ENCODE measurements around the gene OPN1LW. TPM values are rescaled to one million over a fixed set of nuclear protein-coding genes. Genes with fewer than 3 reads are reported as not detected.
A peak's percentile ranks its signal among the peaks of the same experiment; 100 is the strongest.

Gene OPN1LW
- total and polyA plus RNA-seq, 2 donors (not counting 1 experiment from before 2014, with no cell fraction given): not detected

- Histone ChIP-seq H3K27me3 (replicated peaks in 1 of 4; ENCODE audit: control extremely low read depth in 1 of 4, control insufficient read depth in 3 of 4, insufficient read depth in 4 of 4, low read length in 3 of 4) (no peaks in the 10 kb centered on the region), H3K4me3 (ENCODE audit: control extremely low read depth in 1 of 5, extremely low read depth in 1 of 5, insufficient read depth in 1 of 5, low read depth in 2 of 5, low read length in 4 of 5) (no peak overlapping the region), H2AFZ (ENCODE audit: insufficient read depth, low read depth, low read length, poor library complexity, severe bottlenecking) (peak overlapping the region; percentile 43), H3K36me3 (replicated peaks in 1 of 2; ENCODE audit: control extremely low read depth in 1 of 2, control insufficient read depth in 1 of 2, extremely low read depth in 1 of 2, insufficient read depth in 2 of 2, low read length in 1 of 2) (no peaks in the 10 kb centered on the region), H3K4me1 (ENCODE audit: control insufficient read depth in 2 of 2, insufficient read depth in 2 of 2, low read length in 2 of 2) (peaks cover 3 to 23% of the 10 kb centered on the region in 2 donors), H3K9ac (ENCODE audit: low read length) (no peak overlapping the region), H4K20me1 (ENCODE audit: control insufficient read depth, insufficient read depth, low read length, poor library complexity, severe bottlenecking) (no peaks in the 10 kb centered on the region), H3K9me3 (ENCODE audit: control extremely low read depth in 1 of 3, control insufficient read depth in 2 of 3, insufficient read depth in 1 of 3, low read length in 2 of 3) (no peaks in the 10 kb centered on the region), H3K4me2 (replicated peaks; ENCODE audit: low read depth, low read length, poor library complexity, severe bottlenecking) (peak overlapping the region; percentile 38), H3K27ac (ENCODE audit: low read length in 2 of 2) (no peak overlapping the region), H3K79me2 (ENCODE audit: control insufficient read depth, insufficient read depth, low read length) (no peaks in the 10 kb centered on the region)
- DNase-seq (peak; percentile 31), ATAC-seq (ENCODE audit: low read depth) (peak; percentile 58)
- TF ChIP-seq EZH2 (IDR thresholded peaks at IDR 0.05; ENCODE audit: borderline replicate concordance, insufficient read depth, low read depth, low read length, poor library complexity, severe bottlenecking): no peak
- Mint-ChIP-seq H3K4me1 (peaks cover 10% of the 10 kb centered on the region), H3K27ac (peak overlapping the region; percentile 70), H3K4me3 (peak overlapping the region; percentile 53), H3K27me3 (no peaks in the 10 kb centered on the region), H3K9me3 (ENCODE audit: insufficient read depth) (no peaks in the 10 kb centered on the region)
- intact Hi-C loops (cut with micrococcal nuclease): no loop called here
- WGBS (ENCODE audit: insufficient coverage): 90% methylated on average over 2 of the region's 22 CpGs
- CTCF ChIA-PET: interaction anchor here (0.7 to 2.1 kb wide), 3 partner anchors 12 to 79 kb away, joined by 3 to 8 read pairs (median 3); no protein-coding TSS in a partner anchor
- POLR2A ChIA-PET: interaction anchor here (0.6 kb wide), 1 partner anchor 247 kb away, joined by 7 read pairs; no protein-coding TSS in a partner anchor
Observed at GRCh38 chrX:154123241-154124219, 20.5 kb upstream of the OPN1LW start.

- H3K27ac ChIP-seq (ENCODE audit: low read length in 2 of 2): no peak overlapping the region
- H3K4me2 ChIP-seq (replicated peaks; ENCODE audit: low read depth, low read length, poor library complexity, severe bottlenecking): no peak overlapping the region
- Mint-ChIP-seq H3K27me3 (no peaks in the 10 kb centered on the region), H3K4me1 (peaks cover 10% of the 10 kb centered on the region), H3K27ac (no peak overlapping the region), H3K9me3 (ENCODE audit: insufficient read depth) (no peaks in the 10 kb centered on the region), H3K4me3 (no peak overlapping the region)
- no peak overlapping the region for H3K9ac ChIP-seq (ENCODE audit: low read length)
- TF ChIP-seq CTCF (IDR thresholded peaks at IDR 0.05): no peak
- no peak for TF ChIP-seq EZH2 (IDR thresholded peaks at IDR 0.05; ENCODE audit: borderline replicate concordance, insufficient read depth, low read depth, low read length, poor library complexity, severe bottlenecking)
- H3K36me3 ChIP-seq (replicated peaks in 1 of 2; ENCODE audit: control extremely low read depth in 1 of 2, control insufficient read depth in 1 of 2, extremely low read depth in 1 of 2, insufficient read depth in 2 of 2, low read length in 1 of 2): no peaks in the 10 kb centered on the region
- H4K20me1 ChIP-seq (ENCODE audit: control insufficient read depth, insufficient read depth, low read length, poor library complexity, severe bottlenecking): no peaks in the 10 kb centered on the region
- ChIA-PET POLR2A (no interaction called here), CTCF (interaction anchor here (1.0 kb wide), 1 partner anchor 209 kb away, joined by 3 read pairs; no protein-coding TSS in a partner anchor)
- no peak for DNase-seq
- no peaks in the 10 kb centered on the region for H3K9me3 ChIP-seq (ENCODE audit: control extremely low read depth in 1 of 3, control insufficient read depth in 2 of 3, insufficient read depth in 1 of 3, low read length in 2 of 3)
- no peak overlapping the region for H3K4me3 ChIP-seq (ENCODE audit: control extremely low read depth in 1 of 5, extremely low read depth in 1 of 5, insufficient read depth in 1 of 5, low read depth in 2 of 5, low read length in 4 of 5)
- 39% methylated on average over 9 of the region's 30 CpGs for WGBS (ENCODE audit: insufficient coverage)
- no peaks in the 10 kb centered on the region for H3K27me3 ChIP-seq (replicated peaks in 1 of 4; ENCODE audit: control extremely low read depth in 1 of 4, control insufficient read depth in 3 of 4, insufficient read depth in 4 of 4, low read length in 3 of 4)
- H3K79me2 ChIP-seq (ENCODE audit: control insufficient read depth, insufficient read depth, low read length): no peaks in the 10 kb centered on the region
- H3K4me1 ChIP-seq (ENCODE audit: control insufficient read depth in 2 of 2, insufficient read depth in 2 of 2, low read length in 2 of 2): peaks cover 3 to 23% of the 10 kb centered on the region in 2 donors
- ATAC-seq (ENCODE audit: low read depth): no peak
- H2AFZ ChIP-seq (ENCODE audit: insufficient read depth, low read depth, low read length, poor library complexity, severe bottlenecking): no peak overlapping the region
- intact Hi-C loops (cut with micrococcal nuclease): no loop called here
Observed at GRCh38 chrX:154125391-154126040, 18.5 kb upstream of the OPN1LW start.

All from B cell (primary cell).